GM19324 (cell line): ENCODE results near the gene RHEX.

Experiments used
- ATAC-seq: cut with Tn5 transposase; IDR thresholded peaks from one replicate; pipeline ENCODE4 v1.9.1; 2021; ENCODE audit warnings: mild to moderate bottlenecking, moderate library complexity; ENCODE audit not compliant: unreplicated experiment, low FRiP score

Gene RHEX

GRCh38 chr1:206112600-206113301 lies 59.8 kb downstream of the RHEX start:
- no peak for ATAC-seq

- no peak for ATAC-seq
Observed at GRCh38 chr1:206114692-206115640, 62.0 kb downstream of the RHEX start.

GRCh38 chr1:206115791-206116190 lies 62.8 kb downstream of the RHEX start:
- ATAC-seq: no peak

GRCh38 chr1:206116191-206116872 lies 63.4 kb downstream of the RHEX start:
- no peak for ATAC-seq

- ATAC-seq: no peak
Observed at GRCh38 chr1:206116873-206117150, 63.8 kb downstream of the RHEX start.

GRCh38 chr1:206117151-206117948 lies 64.4 kb downstream of the RHEX start, which contains the start of gene AVPR1B:
Gene AVPR1B (minus strand): TSS chr1:206117388. CDS start chr1:206116890, 498 bp downstream.
- no peak for ATAC-seq

GRCh38 chr1:206120406-206120805 lies 67.4 kb downstream of the RHEX start:
- ATAC-seq: no peak

- ATAC-seq: no peak
Observed at GRCh38 chr1:206121269-206121668, 68.3 kb downstream of the RHEX start.

- ATAC-seq: no peak
Observed at GRCh38 chr1:206122686-206123085, 69.7 kb downstream of the RHEX start.

- ATAC-seq: no peak
Observed at GRCh38 chr1:206125346-206125745, 72.4 kb downstream of the RHEX start.

GRCh38 chr1:206127336-206127735 lies 74.4 kb downstream of the RHEX start:
- ATAC-seq: no peak

GRCh38 chr1:206128196-206128595 lies 75.2 kb downstream of the RHEX start:
- ATAC-seq: no peak

- no peak for ATAC-seq
Observed at GRCh38 chr1:206131037-206131436, 78.1 kb downstream of the RHEX start.

GRCh38 chr1:206133751-206134415 lies 80.9 kb downstream of the RHEX start:
- ATAC-seq: no peak

- ATAC-seq: no peak
Observed at GRCh38 chr1:206135248-206135647, 82.3 kb downstream of the RHEX start.

GRCh38 chr1:206136241-206136640 lies 83.3 kb downstream of the RHEX start:
- no peak for ATAC-seq

GRCh38 chr1:206142011-206142410 lies 89.0 kb downstream of the RHEX start:
- ATAC-seq: no peak

GRCh38 chr1:206142770-206143169 lies 89.8 kb downstream of the RHEX start:
- ATAC-seq: no peak

- no peak for ATAC-seq
Observed at GRCh38 chr1:206143537-206144172, 90.7 kb downstream of the RHEX start.
